H7 (cell line): Measurements from ENCODE around the gene SYNGR4. TPM values are rescaled to one million over a fixed set of nuclear protein-coding genes. Genes with fewer than 3 reads are reported as not detected.
A peak's percentile ranks its signal among the peaks of the same experiment; 100 is the strongest.

Experiments
- DNase-seq: peaks from one replicate; pipeline ENCODE4 v3.0.0; 2012
- H3K27me3 ChIP-seq: 2 replicates; pipeline ENCODE4 v1.6.0; 2011; ENCODE audit warnings: mild to moderate bottlenecking, low read length; ENCODE audit not compliant: control insufficient read depth, insufficient read depth
- H3K36me3 ChIP-seq: replicated peaks from 2 replicates; pipeline ENCODE4 v1.5.1; 2011; ENCODE audit warnings: low read length; ENCODE audit not compliant: control insufficient read depth, insufficient read depth
- H3K4me3 ChIP-seq: 2 replicates; pipeline ENCODE4 v1.5.1; 2011; ENCODE audit warnings: low read depth, mild to moderate bottlenecking, control low read depth, low read length, moderate library complexity; ENCODE audit not compliant: insufficient read depth
- total RNA-seq: library from RNA; depleted of rRNA; stranded (reverse); fragments of >200 nt; shearing (Covaris generic); gene quantifications from 2 replicates; pipeline ENCODE4 v1.2.3, GENCODE V29; 2014; rRNA removed

The SYNGR4 gene
- total RNA-seq, 1 experiment from 2014 or later: not detected

DNA sequence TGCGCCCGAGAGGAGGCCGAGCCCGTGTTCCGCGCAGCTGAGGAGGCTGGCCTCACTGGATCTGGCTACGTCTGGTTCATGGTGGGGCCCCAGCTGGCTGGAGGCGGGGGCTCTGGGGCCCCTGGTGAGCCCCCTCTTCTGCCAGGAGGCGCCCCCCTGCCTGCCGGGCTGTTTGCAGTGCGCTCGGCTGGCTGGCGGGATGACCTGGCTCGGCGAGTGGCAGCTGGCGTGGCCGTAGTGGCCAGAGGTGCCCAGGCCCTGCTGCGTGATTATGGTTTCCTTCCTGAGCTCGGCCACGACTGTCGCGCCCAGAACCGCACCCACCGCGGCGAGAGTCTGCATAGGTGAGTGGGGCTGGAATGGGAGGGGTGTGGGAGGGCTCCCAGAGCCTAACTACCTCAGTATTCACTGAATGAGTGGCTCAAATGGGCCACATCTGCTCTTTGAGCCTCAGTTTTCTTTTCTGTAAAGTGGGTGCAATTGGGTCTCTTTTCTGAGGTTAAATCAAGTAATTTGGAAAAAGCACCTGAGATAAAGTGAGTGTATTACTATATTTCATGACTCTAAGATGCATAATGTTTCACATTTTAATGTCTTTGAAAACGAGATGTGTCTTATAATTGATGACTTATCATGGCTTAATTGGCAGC lies 41.0 kb downstream of the SYNGR4 start:
- no peak for DNase-seq
- H3K4me3 ChIP-seq: no peak overlapping the region
- H3K27me3 ChIP-seq: no peaks in the 10 kb centered on the region
- H3K36me3 ChIP-seq: no peaks in the 10 kb centered on the region; the same call in 1 of the 2 replicates

DNA sequence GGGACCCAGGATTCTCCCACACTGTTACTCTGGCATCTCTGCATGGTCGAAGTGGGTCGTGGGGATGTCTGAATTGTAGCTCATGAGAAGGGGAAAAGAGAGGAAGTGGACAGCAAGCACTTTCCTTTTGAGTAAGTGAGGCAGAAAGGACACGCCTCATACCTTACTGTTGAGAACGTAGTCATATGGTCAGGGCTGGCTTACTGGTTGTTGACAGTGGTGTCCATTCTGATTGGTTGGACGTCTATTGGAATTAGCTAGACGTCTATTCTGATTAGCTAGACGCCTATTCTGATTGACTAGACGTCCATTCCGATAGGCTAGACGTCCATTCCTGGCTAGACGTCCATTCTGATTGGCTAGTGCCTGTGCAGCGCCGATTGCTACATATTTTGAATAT lies 41.7 kb downstream of the SYNGR4 start:
- Histone ChIP-seq H3K36me3 (no peaks in the 10 kb centered on the region; the same call in 1 of the 2 replicates), H3K4me3 (no peak overlapping the region), H3K27me3 (no peaks in the 10 kb centered on the region)
- no peak for DNase-seq

DNA sequence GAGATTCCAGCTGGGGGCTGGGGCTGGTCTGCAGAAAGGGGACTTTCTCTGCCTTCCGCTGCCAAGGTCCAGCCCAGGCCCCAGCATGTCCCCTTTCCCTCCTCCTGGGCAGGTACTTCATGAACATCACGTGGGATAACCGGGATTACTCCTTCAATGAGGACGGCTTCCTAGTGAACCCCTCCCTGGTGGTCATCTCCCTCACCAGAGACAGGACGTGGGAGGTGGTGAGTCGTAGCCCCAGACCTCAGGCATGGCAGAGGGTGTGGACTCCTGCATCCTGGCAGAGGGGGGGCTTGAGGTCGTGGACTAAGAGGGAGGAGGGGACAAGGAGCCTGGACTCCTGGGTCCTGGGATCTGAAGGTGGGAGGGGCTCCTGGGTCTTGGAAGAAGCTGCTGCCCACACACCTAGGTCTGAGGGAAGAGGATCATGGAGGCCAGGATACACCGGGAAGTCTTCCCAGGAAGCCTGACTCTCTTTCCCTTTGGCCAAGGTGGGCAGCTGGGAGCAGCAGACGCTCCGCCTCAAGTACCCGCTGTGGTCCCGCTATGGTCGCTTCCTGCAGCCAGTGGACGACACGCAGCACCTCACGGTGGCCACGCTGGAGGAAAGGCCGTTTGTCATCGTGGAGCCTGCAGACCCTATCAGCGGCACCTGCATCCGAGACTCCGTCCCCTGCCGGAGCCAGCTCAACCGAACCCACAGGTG lies 49.9 kb downstream of the SYNGR4 start:
- no peaks in the 10 kb centered on the region for H3K27me3 ChIP-seq
- H3K4me3 ChIP-seq: peak overlapping the region; percentile 12
- H3K36me3 ChIP-seq: peaks cover 10% of the 10 kb centered on the region
- peak; percentile 59 for DNase-seq

DNA sequence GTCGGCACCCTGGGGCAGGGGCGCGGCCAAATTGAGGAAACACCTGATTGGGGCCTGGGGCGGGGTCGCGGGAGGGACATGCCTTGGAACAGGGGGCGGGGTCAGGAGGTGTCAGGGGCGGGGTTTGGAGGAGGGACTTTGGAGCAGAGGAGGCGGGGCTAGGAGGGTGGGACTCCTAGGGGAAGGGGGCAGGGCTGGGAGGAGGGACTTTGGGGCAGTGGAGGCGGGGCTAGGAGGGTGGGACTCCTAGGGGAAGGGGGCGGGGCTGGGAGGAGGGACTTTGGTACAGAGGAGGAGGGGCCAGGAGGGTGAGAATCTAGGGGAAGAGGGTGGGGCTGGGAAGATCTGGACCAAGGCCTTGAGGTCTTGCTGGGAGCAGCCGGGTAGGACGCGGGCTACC lies 51.2 kb downstream of the SYNGR4 start:
- H3K27me3 ChIP-seq: no peaks in the 10 kb centered on the region
- peak; percentile 93 for DNase-seq
- no peak overlapping the region for H3K4me3 ChIP-seq
- peaks cover 10% of the 10 kb centered on the region for H3K36me3 ChIP-seq

DNA sequence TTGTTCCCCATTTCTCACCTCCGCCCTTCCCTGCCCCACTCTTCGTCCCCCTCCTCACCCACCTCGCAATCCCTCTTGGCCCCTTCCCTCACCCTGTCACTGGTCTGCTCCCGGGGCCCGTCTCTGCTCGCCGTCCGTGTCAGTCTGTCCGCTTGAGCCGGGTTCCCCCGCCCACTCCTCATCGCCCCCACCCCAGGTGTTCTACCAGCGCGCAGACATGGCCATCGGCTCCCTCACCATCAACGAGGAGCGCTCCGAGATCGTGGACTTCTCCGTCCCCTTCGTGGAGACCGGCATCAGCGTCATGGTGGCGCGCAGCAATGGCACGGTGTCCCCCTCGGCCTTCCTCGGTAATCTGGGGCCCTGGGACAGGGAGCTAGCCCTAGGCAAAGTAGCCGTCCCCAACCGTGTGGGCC lies 51.6 kb downstream of the SYNGR4 start:
- no peak for DNase-seq
- Histone ChIP-seq H3K4me3 (no peak overlapping the region), H3K27me3 (no peaks in the 10 kb centered on the region), H3K36me3 (peaks cover 10% of the 10 kb centered on the region)

DNA sequence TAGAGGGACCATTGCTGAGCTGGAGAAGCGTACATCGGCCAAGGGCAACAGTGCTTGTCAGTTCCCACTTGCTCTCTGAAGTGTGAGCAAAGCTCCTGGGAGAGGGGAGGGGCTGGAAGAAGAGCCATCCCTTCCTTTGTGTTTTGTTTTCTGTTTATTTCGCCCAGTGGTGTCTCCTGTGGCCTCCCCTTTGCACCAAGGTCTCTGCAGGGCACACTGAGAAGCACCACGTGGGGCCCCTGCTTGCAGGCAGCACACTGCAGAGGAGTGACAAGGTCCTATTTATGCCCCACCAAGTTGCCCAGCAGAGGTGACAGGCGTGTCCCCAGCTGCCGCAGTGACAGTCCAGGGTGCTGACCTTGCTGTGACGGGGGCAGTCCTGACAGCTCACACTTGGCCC lies 53.3 kb downstream of the SYNGR4 start:
- H3K4me3 ChIP-seq: no peak overlapping the region
- peaks cover 13% of the 10 kb centered on the region for H3K36me3 ChIP-seq
- peak; percentile 4 for DNase-seq
- H3K27me3 ChIP-seq: no peaks in the 10 kb centered on the region

DNA sequence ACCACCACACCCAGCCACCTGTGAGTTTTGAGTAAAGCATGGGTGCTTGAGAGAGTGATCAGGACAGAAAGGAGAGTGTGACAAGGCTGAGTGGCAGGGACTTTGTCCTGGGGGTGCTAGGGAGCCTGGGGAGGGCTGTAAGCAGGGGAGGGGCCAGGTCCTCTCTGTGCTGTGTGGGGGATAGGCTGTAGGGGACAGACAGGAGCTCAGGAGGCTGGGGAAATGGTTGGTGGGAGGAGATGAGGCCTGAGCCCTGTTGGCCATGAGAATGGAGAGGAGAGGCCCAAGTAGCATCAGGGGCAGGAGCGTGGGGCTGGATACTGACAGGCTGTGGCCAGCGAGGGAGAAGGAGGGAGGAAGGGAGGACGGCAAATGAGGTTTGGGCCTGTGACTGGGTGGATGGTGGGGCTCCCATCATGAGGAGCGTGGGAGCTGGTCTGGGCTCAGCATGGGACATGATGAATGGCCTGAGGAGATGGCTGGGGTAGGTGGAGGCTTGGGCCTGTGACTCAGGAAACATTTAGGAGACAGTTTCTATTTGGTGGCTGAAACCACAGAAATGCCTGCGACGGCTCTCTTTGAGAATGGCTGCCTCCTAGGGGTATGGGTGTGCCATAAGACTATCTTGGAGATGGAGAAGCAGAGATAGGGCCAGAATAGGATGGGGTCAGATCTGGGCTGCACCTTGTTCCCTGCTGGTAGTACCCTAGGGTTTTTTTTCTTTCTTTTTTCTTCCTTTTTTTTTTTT lies 54.3 kb downstream of the SYNGR4 start:
- DNase-seq: peak; percentile 35
- H3K36me3 ChIP-seq: peaks cover 14% of the 10 kb centered on the region

DNA sequence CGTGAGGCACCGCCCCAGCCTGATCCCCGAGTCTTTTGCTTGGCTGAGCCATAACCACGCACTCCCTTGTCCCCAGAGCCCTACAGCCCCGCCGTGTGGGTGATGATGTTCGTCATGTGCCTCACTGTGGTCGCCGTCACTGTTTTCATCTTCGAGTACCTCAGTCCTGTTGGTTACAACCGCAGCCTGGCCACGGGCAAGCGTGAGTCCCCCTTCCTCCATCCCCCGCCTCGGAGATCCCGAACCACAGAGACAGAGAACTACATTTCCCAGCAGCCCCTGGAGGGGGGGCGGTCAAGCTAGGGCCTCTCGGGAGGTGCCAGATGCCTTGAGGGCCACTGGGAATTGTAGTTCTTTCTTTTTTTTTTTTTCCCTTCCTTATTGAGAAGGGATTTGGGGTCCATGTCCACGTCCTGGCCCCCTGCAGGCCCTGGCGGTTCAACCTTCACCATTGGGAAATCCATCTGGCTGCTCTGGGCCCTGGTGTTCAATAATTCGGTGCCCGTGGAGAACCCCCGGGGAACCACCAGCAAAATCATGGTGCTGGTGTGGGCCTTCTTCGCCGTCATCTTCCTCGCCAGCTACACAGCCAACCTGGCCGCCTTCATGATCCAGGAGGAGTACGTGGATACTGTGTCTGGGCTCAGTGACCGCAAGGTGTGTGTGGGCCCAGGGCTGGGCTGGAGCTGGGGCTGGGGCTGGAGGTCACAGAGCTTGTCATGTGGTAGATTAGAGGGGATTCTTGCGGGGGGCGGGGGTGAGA lies 55.2 kb downstream of the SYNGR4 start:
- Histone ChIP-seq H3K27me3 (no peaks in the 10 kb centered on the region), H3K4me3 (no peak overlapping the region), H3K36me3 (peaks cover 16% of the 10 kb centered on the region)
- DNase-seq: peak; percentile 95

More for the DNA sequence above, 54.3 kb downstream of the SYNGR4 start:
- Histone ChIP-seq H3K27me3 (no peaks in the 10 kb centered on the region), H3K4me3 (no peak overlapping the region)

DNA sequence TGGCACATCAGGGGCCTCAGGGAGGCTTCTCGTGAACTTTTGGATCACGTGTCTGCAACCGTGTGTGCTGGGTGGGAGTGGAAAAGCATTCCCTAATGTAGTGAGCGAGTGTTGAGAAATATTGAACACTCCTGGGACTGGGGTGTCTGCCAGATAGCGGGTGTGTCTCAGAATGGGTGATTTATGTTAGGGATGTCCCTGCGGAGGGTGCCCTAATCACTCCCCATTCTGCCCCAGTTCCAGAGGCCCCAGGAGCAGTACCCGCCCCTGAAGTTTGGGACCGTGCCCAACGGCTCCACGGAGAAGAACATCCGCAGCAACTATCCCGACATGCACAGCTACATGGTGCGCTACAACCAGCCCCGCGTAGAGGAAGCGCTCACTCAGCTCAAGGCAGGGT lies 57.4 kb downstream of the SYNGR4 start:
- peak; percentile 23 for DNase-seq
- Histone ChIP-seq H3K4me3 (no peak overlapping the region), H3K27me3 (no peaks in the 10 kb centered on the region), H3K36me3 (peaks cover 14% of the 10 kb centered on the region)

DNA sequence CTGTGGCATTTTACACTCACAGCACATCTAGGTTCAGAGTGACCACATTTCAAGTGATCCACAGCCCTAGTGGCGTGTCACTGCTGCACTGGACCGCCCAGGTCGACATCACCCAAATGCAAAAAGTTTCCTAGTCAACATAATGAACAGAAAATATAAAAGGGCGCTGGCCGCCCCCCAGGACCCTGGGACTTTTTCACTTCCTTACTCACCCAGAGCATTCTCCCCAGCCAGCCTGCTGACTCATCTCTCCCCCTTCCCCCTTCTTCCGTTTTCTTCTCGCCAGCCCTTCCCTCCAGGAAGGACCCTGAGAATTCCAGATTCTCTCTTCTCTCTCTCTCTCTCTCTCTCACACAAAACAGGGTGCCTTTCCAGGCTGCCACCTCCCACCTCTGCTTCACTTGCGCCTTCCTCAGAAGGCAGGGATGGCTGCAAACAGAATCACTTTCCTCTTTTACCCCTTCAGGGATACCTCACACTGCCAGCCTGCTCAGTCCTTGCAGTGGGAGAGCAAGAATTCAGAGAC lies 60.6 kb downstream of the SYNGR4 start:
- Histone ChIP-seq H3K27me3 (no peaks in the 10 kb centered on the region), H3K4me3 (no peak overlapping the region), H3K36me3 (peaks cover 10% of the 10 kb centered on the region)
- DNase-seq: peak; percentile 77

Other genes starting within 250 kb of the SYNGR4 start
- 90.7 and 100 TPM in 2 replicates for gene LIG1, start 194.0 kb upstream of the SYNGR4 start, total RNA-seq
- 1.7 and 3.0 TPM in 2 replicates for gene ZSWIM9, start 193.7 kb upstream of the SYNGR4 start, total RNA-seq
- 0.55 and 1.1 TPM in 2 replicates for gene CARD8, start 108.5 kb upstream of the SYNGR4 start, total RNA-seq
- gene ZNF114, start 94.3 kb upstream of the SYNGR4 start, total RNA-seq: 12.8 and 17.9 TPM in 2 replicates
- 29.9 and 57.5 TPM in 2 replicates for gene EMP3, start 38.8 kb upstream of the SYNGR4 start, total RNA-seq
- gene TMEM143, start 427 bp upstream of the SYNGR4 start, total RNA-seq: 11.5 and 17.4 TPM in 2 replicates
- 110 and 111 TPM in 2 replicates for gene KDELR1, start 27.2 kb downstream of the SYNGR4 start, total RNA-seq
- gene GRIN2D, start 29.3 kb downstream of the SYNGR4 start, total RNA-seq: 4.4 and 4.8 TPM in 2 replicates
- 80.6 and 97.8 TPM in 2 replicates for gene GRWD1, start 81.6 kb downstream of the SYNGR4 start, total RNA-seq
- gene KCNJ14, start 91.2 kb downstream of the SYNGR4 start, total RNA-seq: 0.21 and 0.70 TPM in 2 replicates
- 42.9 and 51.3 TPM in 2 replicates for gene CYTH2, start 105.0 kb downstream of the SYNGR4 start, total RNA-seq
- 3.0 and 3.6 TPM in 2 replicates for gene LMTK3, start 147.5 kb downstream of the SYNGR4 start, total RNA-seq
- gene SULT2B1, start 187.8 kb downstream of the SYNGR4 start, total RNA-seq: 1.8 and 2.8 TPM in 2 replicates
- not detected in 2 replicates for gene SPACA4, start 242.4 kb downstream of the SYNGR4 start, total RNA-seq